Stimulated activated CD8-positive, alpha-beta memory T cell treated with anti-CD3 and anti-CD28 coated beads, Interleukin-15, amount 100 ng/mL, for 1 hour (primary cell): Measurements from ENCODE around the gene SCRN1.

Source experiments
- DNase-seq: peaks from one replicate; pipeline ENCODE4 v3.0.0-alpha.2; 2020; ENCODE audit warnings: low read depth

Gene SCRN1

GRCh38 chr7:29890251-29890650 is 99.3 kb downstream of the SCRN1 start:
- no peak for DNase-seq

GRCh38 chr7:29889288-29889687 is 100.3 kb downstream of the SCRN1 start:
- DNase-seq = no peak

GRCh38 chr7:29888006-29888405 is 101.6 kb downstream of the SCRN1 start:
- DNase-seq = no peak

GRCh38 chr7:29886827-29887226 is 102.8 kb downstream of the SCRN1 start:
- DNase-seq = no peak

GRCh38 chr7:29885626-29886025 is 104.0 kb downstream of the SCRN1 start:
- no peak for DNase-seq

GRCh38 chr7:29884399-29885272 is 105.0 kb downstream of the SCRN1 start:
- no peak for DNase-seq

- DNase-seq = no peak
These were observed 105.9 kb downstream of the SCRN1 start for GRCh38 chr7:29883462-29884398.

- DNase-seq = no peak
These were observed 107.1 kb downstream of the SCRN1 start for GRCh38 chr7:29882481-29882880.

- DNase-seq = no peak
These were observed 107.9 kb downstream of the SCRN1 start for GRCh38 chr7:29881724-29882123.

GRCh38 chr7:29879609-29880008 is 110.0 kb downstream of the SCRN1 start:
- no peak for DNase-seq

GRCh38 chr7:29878081-29878688 is 111.4 kb downstream of the SCRN1 start:
- DNase-seq = no peak

- no peak for DNase-seq
These were observed 112.4 kb downstream of the SCRN1 start for GRCh38 chr7:29877196-29877595.

GRCh38 chr7:29875741-29876140 is 113.9 kb downstream of the SCRN1 start:
- DNase-seq = no peak

- no peak for DNase-seq
These were observed 115.8 kb downstream of the SCRN1 start for GRCh38 chr7:29873644-29874294.

GRCh38 chr7:29871787-29872398 is 117.7 kb downstream of the SCRN1 start:
- DNase-seq = no peak
